Diencephalon (tissue), 1 donor: ENCODE measurements around the gene ZSCAN9. TPM values are rescaled to one million over a fixed set of nuclear protein-coding genes. Genes with fewer than 3 reads are reported as not detected.

Experiments used
- total RNA-seq: library from RNA; depleted of rRNA; stranded (reverse); fragments of >200 nt; gene quantifications from one replicate; pipeline ENCODE4 v1.2.3, GENCODE V29; 2014

The ZSCAN9 gene
- total RNA-seq: 28.6 TPM

GRCh38 chr6:28225056-28225834 is at the start of gene ZSCAN9:
Gene ZSCAN9, plus strand, starts transcription at chr6:28225275. Its CDS starts 1,810 bp downstream, at chr6:28227085.

DNA sequence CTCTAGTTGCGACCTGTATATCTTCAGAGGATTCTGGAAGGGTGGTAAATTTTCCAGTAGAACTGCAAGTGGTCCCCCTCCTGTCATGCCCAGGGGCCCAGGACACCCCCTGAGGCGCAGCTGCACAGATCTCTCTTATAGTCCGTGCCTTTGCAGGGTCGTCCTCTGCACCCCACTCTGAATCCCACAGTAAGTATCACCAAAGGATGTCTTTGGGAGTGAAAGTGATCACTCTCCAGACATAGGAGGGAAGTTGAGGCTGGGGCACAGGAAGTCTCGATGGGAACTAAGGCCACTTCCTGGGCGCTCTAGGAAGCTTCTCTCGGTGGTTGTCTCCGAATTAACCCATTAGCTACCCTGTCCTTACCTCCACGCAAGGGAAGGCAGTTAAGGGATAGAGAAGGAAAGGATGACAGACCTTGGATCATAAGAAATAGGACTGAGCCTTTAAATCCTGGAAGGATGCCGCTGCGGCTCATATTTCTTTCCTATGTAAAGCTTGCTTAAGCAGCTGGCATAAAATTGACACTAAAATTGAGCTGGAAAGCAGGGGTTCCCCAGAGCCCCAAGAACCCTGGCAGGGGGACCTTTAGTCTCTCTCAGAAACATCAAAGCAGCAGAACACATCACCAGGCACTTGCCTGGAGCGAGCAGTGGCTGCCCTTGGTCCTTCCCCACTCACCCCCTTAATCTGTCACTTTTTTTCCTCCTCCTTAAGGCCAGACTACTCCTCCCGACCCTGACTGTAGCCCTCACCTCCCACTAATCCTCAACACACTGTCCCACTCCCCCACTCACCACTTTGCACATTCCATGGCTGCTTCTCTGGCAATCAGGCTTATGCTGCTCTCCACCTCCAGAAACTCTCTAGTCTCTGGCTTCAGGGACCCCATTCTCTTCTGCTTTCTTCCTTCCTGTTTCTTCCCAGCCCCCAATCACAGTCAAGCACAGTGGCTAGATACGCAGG is 27.2 kb downstream of the ZSCAN9 start, which contains the start of gene ZKSCAN4:
Gene ZKSCAN4 (minus strand): TSS at position 261 of the 967 bp plus-strand sequence. CDS start 289 bp downstream, outside the sequence.

GRCh38 chr6:28258877-28259777 is 34.1 kb downstream of the ZSCAN9 start, which contains the start of gene NKAPL:
Gene NKAPL, plus strand, starts transcription at chr6:28259297. Its CDS starts 75 bp downstream, at chr6:28259372.

GRCh38 chr6:28266962-28267694 is 42.1 kb downstream of the ZSCAN9 start, which contains the start of gene ZSCAN26:
Gene ZSCAN26, plus strand, starts transcription at chr6:28267143. Its CDS starts 4,777 bp downstream, at chr6:28271920.

GRCh38 chr6:28281288-28282064 is 56.4 kb downstream of the ZSCAN9 start, which contains the start of gene PGBD1:
Gene PGBD1, plus strand, starts transcription at chr6:28281572. Its CDS starts 2,242 bp downstream, at chr6:28283814.

Other genes with a start within 250 kb of the ZSCAN9 start
- 2.3 TPM for gene ZNF165, start 144.7 kb upstream of the ZSCAN9 start, total RNA-seq
- 8.8 TPM for gene ZSCAN16, start 100.7 kb upstream of the ZSCAN9 start, total RNA-seq
- 21.7 TPM for gene ZKSCAN8, start 83.4 kb upstream of the ZSCAN9 start, total RNA-seq
- 9.0 TPM for gene ZKSCAN4, start 27.0 kb downstream of the ZSCAN9 start, total RNA-seq
- 4.6 TPM for gene NKAPL, start 34.0 kb downstream of the ZSCAN9 start, total RNA-seq
- gene ZSCAN26, start 41.9 kb downstream of the ZSCAN9 start, total RNA-seq: 30.0 TPM
- 17.8 TPM for gene PGBD1, start 56.3 kb downstream of the ZSCAN9 start, total RNA-seq
- gene ZSCAN31, start 110.9 kb downstream of the ZSCAN9 start, total RNA-seq: 10.8 TPM
- gene ZKSCAN3, start 124.7 kb downstream of the ZSCAN9 start, total RNA-seq: 7.8 TPM
- 12.9 TPM for gene ZSCAN12, start 174.5 kb downstream of the ZSCAN9 start, total RNA-seq
- gene ZSCAN23, start 218.2 kb downstream of the ZSCAN9 start, total RNA-seq: 17.5 TPM